Measurements from ENCODE around the gene SIPA1.

Gene SIPA1

DNA sequence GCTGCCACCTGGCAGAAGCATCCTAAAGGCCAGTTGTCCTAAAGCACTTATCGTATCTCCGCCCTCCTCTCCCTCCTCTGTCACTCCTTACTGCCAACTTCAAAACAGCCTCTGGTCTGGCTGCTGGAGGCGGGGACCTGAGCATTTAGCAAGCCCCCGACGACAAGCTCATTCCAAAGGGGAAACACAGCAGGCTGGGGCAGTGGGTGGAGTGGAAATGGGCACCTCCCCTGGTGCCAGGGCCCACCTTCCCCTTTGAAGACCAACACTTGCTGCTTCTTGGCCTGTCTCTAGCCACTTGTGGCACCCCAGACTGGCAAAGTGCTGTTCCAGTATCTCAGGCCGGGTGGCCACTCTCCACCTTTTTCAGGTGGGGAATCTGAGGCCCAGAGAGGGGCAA, 27.5 kb upstream of the SIPA1 start:
- no peak for TF ChIP-seq SUZ12 (IDR thresholded peaks at IDR 0.05; ENCODE audit: extremely low read depth, insufficient read depth, insufficient read length)
- no peak for TF ChIP-seq YY1 (IDR thresholded peaks at IDR 0.05; ENCODE audit: insufficient read depth, insufficient read length)
- TF ChIP-seq ZNF274 (IDR thresholded peaks at IDR 0.05; ENCODE audit: low read depth, low read length), result no peak
- Histone ChIP-seq H3K4me1 (ENCODE audit: insufficient read depth, insufficient read length) (peaks cover 41% of the 10 kb centered on the region), H3K9ac (ENCODE audit: insufficient read length, low read depth) (no peak overlapping the region), H3K36me3 (ENCODE audit: insufficient read depth, insufficient read length, low read length) (peaks cover 65% of the 10 kb centered on the region), H3K27me3 (ENCODE audit: insufficient read depth, insufficient read length) (no peaks in the 10 kb centered on the region), H3K9me3 (ENCODE audit: insufficient read depth, low read length) (no peaks in the 10 kb centered on the region), H3K4me3 (ENCODE audit: insufficient read length, low read depth) (no peak overlapping the region)
- DNase-seq (ENCODE audit: low read depth, low spot score), result no peak

DNA sequence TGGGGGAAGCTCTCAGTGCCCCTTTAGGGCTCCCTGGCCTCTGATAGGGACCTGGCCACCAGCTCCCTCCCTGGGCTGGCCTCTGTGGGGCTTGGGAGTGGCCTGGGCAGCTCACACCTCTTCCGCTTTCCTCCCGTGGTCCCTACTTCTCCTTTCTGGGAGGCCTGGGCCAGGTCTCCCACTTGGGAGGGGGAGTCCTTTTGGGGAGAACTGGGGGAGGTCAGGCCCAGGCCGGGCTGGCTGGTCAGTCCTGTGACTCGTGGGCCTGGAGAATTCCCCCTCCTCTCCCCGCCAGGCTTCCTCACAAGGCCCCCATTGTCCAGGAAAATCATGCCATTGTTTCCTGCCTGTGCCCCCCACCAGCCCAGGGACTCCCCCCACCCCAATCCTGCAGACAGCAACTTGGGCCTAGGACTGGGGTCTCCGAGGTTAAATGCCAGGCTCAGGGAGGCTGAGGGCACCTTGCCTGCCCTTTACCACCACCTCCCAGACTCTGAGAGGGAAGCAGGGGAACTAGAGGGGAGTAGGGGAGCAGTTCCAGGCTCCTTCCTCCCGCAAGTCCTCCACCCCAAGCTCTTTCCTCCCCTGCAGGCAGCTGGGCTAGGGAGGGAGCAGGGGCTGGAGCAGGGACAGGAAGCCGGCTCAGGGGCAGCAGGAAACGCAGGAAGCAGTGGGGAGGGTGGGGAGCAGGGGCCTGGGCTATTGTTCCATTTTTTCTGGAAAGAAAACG, 26.7 kb upstream of the SIPA1 start:
- no peak overlapping the region for H3K4me3 ChIP-seq (ENCODE audit: insufficient read length, low read depth)
- H3K9ac ChIP-seq (ENCODE audit: insufficient read length, low read depth), result peak overlapping the region; percentile 63
- no peaks in the 10 kb centered on the region for H3K9me3 ChIP-seq (ENCODE audit: insufficient read depth, low read length)
- peaks cover 58% of the 10 kb centered on the region for H3K36me3 ChIP-seq (ENCODE audit: insufficient read depth, insufficient read length, low read length)
- DNase-seq (ENCODE audit: low read depth, low spot score), result no peak
- no peaks in the 10 kb centered on the region for H3K27me3 ChIP-seq (ENCODE audit: insufficient read depth, insufficient read length)
- H3K4me1 ChIP-seq (ENCODE audit: insufficient read depth, insufficient read length), result peaks cover 37% of the 10 kb centered on the region
- TF ChIP-seq SUZ12 (IDR thresholded peaks at IDR 0.05; ENCODE audit: extremely low read depth, insufficient read depth, insufficient read length) (no peak), ZNF274 (IDR thresholded peaks at IDR 0.05; ENCODE audit: low read depth, low read length) (no peak), YY1 (IDR thresholded peaks at IDR 0.05; ENCODE audit: insufficient read depth, insufficient read length) (no peak)

DNA sequence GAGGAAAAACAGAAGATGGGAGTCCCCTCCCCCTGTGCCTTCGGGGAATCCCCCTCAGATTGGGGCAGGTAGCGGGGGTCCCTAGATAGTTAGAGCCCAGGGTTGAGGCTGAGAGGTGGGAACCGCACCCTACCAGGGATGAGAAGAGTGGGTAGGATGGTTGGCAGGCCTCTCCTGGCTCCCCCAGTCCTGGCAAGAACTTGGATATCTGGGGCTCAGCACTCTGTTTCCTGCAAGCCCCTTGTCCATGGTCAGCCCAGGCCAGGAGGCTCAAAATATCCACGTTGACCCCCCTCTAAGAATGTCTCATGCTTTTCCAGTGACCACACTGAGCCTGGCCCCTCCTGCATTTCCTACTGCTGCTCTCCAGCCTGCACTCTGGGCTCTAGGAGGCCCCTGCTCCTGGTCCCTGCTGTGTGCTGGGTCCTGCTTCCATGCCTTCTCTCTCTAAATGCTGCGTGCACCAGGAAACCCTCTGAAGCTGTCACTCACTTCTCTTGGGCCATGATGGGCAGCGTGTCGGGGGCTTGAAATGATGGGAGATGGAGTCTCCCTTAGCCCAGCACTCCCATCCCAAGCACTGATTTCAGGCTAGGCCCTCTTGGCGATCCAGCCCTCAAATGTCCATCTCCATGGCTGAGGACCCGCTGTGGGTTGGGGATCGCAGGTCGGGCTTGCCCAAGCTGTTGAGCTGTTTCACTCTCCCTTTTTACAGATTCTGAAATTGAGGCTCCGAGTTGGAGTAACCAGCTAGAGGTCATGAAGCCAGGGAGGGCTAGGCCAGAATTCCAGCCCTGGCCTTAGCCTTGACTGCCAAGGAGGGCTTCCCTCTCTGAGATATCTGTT, 25.9 kb upstream of the SIPA1 start:
- H3K36me3 ChIP-seq (ENCODE audit: insufficient read depth, insufficient read length, low read length), result peaks cover 61% of the 10 kb centered on the region
- H3K4me1 ChIP-seq (ENCODE audit: insufficient read depth, insufficient read length), result peaks cover 36% of the 10 kb centered on the region
- no peaks in the 10 kb centered on the region for H3K9me3 ChIP-seq (ENCODE audit: insufficient read depth, low read length)
- no peaks in the 10 kb centered on the region for H3K27me3 ChIP-seq (ENCODE audit: insufficient read depth, insufficient read length)
- H3K9ac ChIP-seq (ENCODE audit: insufficient read length, low read depth), result peak overlapping the region; percentile 63
- TF ChIP-seq SUZ12 (IDR thresholded peaks at IDR 0.05; ENCODE audit: extremely low read depth, insufficient read depth, insufficient read length), result no peak
- no peak for TF ChIP-seq ZNF274 (IDR thresholded peaks at IDR 0.05; ENCODE audit: low read depth, low read length)
- TF ChIP-seq YY1 (IDR thresholded peaks at IDR 0.05; ENCODE audit: insufficient read depth, insufficient read length), result no peak
- no peak overlapping the region for H3K4me3 ChIP-seq (ENCODE audit: insufficient read length, low read depth)
- DNase-seq (ENCODE audit: low read depth, low spot score), result no peak

GRCh38 chr11:65612691-65613090, 25.2 kb upstream of the SIPA1 start:
- no peaks in the 10 kb centered on the region for H3K9me3 ChIP-seq (ENCODE audit: insufficient read depth, low read length)
- no peak for TF ChIP-seq SUZ12 (IDR thresholded peaks at IDR 0.05; ENCODE audit: extremely low read depth, insufficient read depth, insufficient read length)
- no peak for TF ChIP-seq YY1 (IDR thresholded peaks at IDR 0.05; ENCODE audit: insufficient read depth, insufficient read length)
- no peak for TF ChIP-seq ZNF274 (IDR thresholded peaks at IDR 0.05; ENCODE audit: low read depth, low read length)
- H3K9ac ChIP-seq (ENCODE audit: insufficient read length, low read depth), result peak overlapping the region; percentile 74
- H3K4me3 ChIP-seq (ENCODE audit: insufficient read length, low read depth), result peak overlapping the region; percentile 94
- no peak for DNase-seq (ENCODE audit: low read depth, low spot score)
- no peaks in the 10 kb centered on the region for H3K27me3 ChIP-seq (ENCODE audit: insufficient read depth, insufficient read length)
- peaks cover 38% of the 10 kb centered on the region for H3K4me1 ChIP-seq (ENCODE audit: insufficient read depth, insufficient read length)
- peaks cover 66% of the 10 kb centered on the region for H3K36me3 ChIP-seq (ENCODE audit: insufficient read depth, insufficient read length, low read length)

DNA sequence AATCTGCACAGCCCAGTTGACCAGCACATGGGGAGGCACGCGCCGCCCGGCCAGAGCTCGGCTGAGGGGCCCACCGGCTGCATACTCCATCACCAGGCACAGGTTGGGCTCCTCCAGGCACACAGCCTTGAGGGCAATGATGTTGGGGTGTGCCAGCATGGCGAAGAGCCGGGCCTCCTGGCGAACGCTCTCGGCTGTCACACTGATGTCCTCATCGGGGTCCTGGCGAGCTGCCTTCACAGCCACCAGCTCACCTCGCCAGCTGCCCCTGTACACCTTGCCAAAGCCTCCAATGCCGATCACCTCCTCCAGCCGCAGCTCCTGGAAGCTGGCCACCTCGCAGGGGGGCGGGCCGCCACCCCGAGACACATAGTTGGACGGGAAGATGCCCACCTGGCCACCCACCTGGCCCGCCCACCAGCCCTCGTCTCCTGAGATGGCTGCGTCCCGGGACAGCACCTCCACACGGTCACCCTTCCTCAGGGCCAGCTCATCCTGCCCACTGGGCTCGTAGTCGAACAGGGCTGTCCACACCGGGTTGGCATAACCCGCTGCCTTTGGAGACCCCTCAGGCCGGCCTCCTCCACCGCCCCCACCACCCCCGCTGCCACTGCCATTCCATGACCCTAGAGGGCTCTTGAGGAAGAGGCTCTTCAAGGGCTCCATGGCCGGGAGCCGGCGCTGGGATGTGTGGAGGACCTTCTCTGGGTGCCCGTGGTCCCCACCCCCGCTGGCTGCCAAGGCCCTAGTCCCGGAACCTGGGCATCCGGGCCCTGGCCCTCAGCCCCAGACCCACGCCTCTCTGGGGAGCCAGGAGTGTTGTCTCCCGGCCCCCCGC, 24.6 kb upstream of the SIPA1 start:
- H3K36me3 ChIP-seq (ENCODE audit: insufficient read depth, insufficient read length, low read length), result peaks cover 66% of the 10 kb centered on the region

GRCh38 chr11:65615229-65615949, 22.5 kb upstream of the SIPA1 start, which contains the start of gene PCNX3:
PCNX3 (plus strand) TSS chr11:65615776; CDS start chr11:65616312, 536 bp downstream.
- peaks cover 70% of the 10 kb centered on the region for H3K36me3 ChIP-seq (ENCODE audit: insufficient read depth, insufficient read length, low read length)
- H3K9ac ChIP-seq (ENCODE audit: insufficient read length, low read depth), result peak within 1 kb of the TSS; percentile 98
- H3K27me3 ChIP-seq (ENCODE audit: insufficient read depth, insufficient read length), result no peaks in the 10 kb centered on the region
- peaks cover 39% of the 10 kb centered on the region for H3K4me1 ChIP-seq (ENCODE audit: insufficient read depth, insufficient read length)
- DNase-seq (ENCODE audit: low read depth, low spot score), result peak; percentile 100
- TF ChIP-seq SUZ12 (IDR thresholded peaks at IDR 0.05; ENCODE audit: extremely low read depth, insufficient read depth, insufficient read length), result no peak
- TF ChIP-seq YY1 (IDR thresholded peaks at IDR 0.05; ENCODE audit: insufficient read depth, insufficient read length), result no peak
- TF ChIP-seq ZNF274 (IDR thresholded peaks at IDR 0.05; ENCODE audit: low read depth, low read length), result no peak
- H3K9me3 ChIP-seq (ENCODE audit: insufficient read depth, low read length), result no peaks in the 10 kb centered on the region
- H3K4me3 ChIP-seq (ENCODE audit: insufficient read length, low read depth), result peak within 1 kb of the TSS; percentile 94

More for the DNA sequence above, 24.6 kb upstream of the SIPA1 start:
- TF ChIP-seq ZNF274 (IDR thresholded peaks at IDR 0.05; ENCODE audit: low read depth, low read length) (no peak), YY1 (IDR thresholded peaks at IDR 0.05; ENCODE audit: insufficient read depth, insufficient read length) (no peak), SUZ12 (IDR thresholded peaks at IDR 0.05; ENCODE audit: extremely low read depth, insufficient read depth, insufficient read length) (no peak)
- no peak for DNase-seq (ENCODE audit: low read depth, low spot score)
- Histone ChIP-seq H3K27me3 (ENCODE audit: insufficient read depth, insufficient read length) (no peaks in the 10 kb centered on the region), H3K9me3 (ENCODE audit: insufficient read depth, low read length) (no peaks in the 10 kb centered on the region), H3K4me1 (ENCODE audit: insufficient read depth, insufficient read length) (peaks cover 35% of the 10 kb centered on the region), H3K9ac (ENCODE audit: insufficient read length, low read depth) (peak overlapping the region; percentile 97), H3K4me3 (ENCODE audit: insufficient read length, low read depth) (peak overlapping the region; percentile 94)
